HG03571 (cell line): Measurements from ENCODE around the gene GRAMD1B.

Experiments used
- ATAC-seq: cut with Tn5 transposase; IDR thresholded peaks from one replicate; pipeline ENCODE4 v1.9.1; 2021; ENCODE audit not compliant: unreplicated experiment

GRAMD1B gene

DNA sequence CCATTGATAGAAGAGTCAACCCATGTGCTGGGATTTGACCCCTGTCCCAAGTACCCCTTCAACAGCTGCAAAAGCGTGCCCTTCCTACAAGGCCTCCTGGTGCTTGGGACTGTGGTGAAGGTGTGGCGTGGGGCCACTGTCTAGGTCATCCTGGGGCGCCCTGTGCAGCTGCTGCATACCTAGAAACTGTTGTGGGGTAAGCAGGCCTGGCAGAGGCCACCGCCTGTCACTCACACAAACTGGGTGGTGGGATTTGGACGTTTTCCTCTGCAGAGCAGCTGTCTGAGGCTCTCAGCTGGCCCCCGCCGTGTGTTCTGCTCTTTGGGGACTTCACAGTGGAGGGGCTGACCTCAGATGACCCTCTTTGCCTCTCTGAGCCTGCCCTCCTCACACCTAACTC, 154.7 kb downstream of the GRAMD1B start:
- no peak for ATAC-seq

DNA sequence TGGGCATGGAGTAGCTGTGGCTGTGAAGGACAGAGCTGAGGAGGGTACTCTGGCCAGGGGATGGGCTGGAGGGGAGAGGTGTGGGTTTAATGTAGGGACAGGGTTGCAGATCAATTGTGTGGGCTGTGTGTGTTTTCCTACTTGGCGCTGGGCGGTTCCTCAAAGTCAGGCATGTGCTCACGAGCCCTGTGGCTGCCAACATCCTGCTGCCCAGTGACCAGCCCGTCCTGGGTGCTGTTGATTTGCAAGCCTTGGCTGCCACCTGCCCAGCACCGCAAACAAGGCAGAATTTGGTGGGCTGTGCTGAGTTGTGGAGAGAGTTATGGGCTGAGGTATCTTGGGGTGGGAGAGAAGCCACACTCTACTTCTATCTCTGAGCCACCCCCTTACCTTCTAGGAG, 155.1 kb downstream of the GRAMD1B start:
- no peak for ATAC-seq

DNA sequence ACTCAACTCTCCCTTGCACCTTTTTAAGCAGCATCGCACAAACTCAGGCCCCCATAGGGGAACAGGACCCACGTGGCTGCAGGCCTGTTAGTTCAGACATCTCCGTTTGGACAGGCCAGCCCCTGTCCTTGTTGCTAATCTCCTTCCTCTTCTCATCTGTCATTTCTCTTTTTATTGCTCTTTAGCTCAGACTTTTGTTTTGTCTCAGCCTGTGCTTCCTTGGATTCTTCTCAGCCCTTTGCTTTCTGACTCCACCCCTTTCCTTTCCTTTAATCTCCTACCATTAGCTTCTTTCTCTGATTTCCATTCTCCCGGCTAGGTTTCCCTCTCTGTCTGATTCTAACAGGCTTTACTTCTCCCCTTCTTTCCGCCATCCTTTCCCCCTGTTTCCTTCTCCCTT, 155.6 kb downstream of the GRAMD1B start:
- no peak for ATAC-seq

DNA sequence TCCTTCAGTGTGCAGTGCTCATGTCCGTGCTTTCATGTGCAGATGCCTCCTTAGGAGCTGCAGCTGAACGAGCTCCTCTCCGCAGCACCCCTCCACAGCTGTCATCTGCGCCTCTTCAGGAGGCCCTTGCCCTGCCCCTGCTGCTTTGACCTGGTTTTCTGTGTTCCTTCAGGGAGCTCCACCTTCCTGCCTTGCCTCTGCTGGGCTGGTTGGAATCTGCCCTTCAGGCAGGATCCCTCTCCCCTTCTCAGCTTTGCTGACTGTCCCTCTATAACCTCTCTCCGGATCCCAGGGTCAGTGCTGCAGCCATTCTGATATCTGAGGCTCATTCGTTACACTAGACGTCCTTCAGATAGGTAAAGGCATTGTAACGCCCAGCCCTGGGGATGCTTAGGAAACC, 156.5 kb downstream of the GRAMD1B start:
- ATAC-seq = no peak

- ATAC-seq = no peak
Measured at GRCh38 chr11:123587044-123587443, 157.0 kb downstream of the GRAMD1B start.

- ATAC-seq = no peak
Measured at GRCh38 chr11:123587559-123587958, 157.5 kb downstream of the GRAMD1B start.

- no peak for ATAC-seq
Measured at GRCh38 chr11:123588117-123588863, 158.2 kb downstream of the GRAMD1B start.

DNA sequence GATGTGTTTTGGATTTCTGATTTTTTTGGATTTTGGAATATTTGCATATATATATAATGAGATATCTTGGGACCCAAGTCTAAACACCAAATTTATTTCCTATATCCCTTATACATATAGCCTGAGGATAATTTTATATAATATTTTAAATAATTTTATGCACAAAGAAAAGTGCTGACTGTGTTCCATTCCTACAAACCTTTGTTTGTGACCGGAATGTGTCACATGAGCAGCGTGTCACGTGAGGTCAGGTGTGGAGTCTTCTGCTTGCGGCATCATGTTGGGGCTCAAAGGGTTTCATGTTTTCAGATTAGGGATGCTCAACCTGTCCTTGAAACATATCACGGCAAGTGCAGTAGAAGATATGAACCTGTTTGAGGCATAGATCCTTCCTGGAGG, 158.8 kb downstream of the GRAMD1B start:
- ATAC-seq = no peak

- no peak for ATAC-seq
Measured at GRCh38 chr11:123590296-123590912, 160.3 kb downstream of the GRAMD1B start.

DNA sequence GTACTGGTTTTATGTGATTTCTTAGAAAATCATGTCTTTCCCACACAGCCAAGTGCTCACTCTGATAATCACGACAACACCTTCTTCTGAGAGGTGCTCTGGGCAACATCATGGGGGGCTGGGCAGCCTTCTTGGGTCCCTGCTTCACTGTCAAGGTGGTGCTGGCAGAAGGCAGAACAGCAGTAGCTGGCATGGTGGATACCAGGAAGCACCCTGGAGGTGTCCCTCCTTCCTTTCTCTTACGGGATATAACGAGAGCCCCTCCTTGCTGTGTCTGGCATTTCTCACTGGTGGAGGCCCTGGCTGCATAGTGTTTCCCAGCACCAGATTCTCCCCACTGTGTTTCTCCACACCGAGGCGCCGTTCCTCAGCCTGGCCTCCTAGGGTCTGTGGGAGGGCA, 163.5 kb downstream of the GRAMD1B start:
- ATAC-seq = no peak

DNA sequence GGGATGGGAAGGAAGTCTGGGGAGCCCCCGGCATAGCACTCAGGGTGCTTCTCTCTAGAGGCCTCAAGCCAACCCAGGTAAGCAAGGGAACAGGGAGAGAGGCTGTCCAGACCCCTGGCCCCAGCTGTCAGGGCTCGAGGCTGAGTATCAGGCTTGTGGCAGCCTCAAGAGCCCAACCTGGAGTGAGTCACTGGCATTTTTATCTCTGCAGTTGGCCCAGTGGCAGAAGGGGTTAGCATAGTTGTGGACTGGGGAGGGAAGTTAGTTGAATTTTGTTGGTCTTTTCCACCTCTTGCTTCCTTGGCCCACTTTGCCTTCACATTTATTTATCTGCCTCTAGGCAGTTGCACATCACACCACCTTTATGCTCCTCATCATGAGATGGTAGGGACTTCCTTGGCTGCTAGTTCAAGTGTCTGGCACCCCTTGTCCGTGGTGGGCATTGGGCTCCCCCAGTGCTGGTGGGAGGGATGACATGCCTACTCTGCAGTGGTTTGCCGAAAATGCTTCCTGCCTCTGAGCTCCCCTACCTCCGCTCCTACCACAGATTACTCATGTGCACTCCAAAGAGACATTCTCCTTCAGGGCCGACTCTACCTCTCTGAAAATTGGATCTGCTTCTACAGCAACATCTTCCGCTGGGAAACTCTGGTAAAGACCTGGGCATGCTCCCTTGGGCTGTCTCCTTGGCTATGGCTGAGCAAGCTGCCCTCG, 164.3 kb downstream of the GRAMD1B start:
- no peak for ATAC-seq

DNA sequence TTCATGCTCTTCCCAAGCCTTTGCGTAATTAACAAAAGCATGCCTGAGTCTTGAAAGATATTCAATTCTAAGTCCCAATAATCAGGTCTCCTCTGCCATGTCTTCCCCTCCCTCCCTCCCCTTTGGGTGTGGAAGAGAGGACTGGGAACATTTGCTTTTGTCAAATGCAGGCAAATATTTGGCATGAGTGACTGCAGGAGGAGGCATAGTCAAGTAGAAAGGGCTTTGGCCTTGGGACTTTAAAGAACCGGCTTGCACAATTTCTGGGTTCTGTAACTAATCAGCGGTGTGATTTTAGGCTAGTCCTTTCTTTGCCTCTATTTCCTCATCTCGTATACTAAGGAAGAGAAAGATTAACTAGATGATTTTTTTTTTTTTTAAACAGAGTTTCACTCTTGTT, 164.9 kb downstream of the GRAMD1B start:
- no peak for ATAC-seq

GRCh38 chr11:123597859-123598258, 167.8 kb downstream of the GRAMD1B start:
- no peak for ATAC-seq

GRCh38 chr11:123601136-123601535, 171.1 kb downstream of the GRAMD1B start:
- no peak for ATAC-seq

GRCh38 chr11:123601743-123602142, 171.7 kb downstream of the GRAMD1B start:
- no peak for ATAC-seq

GRCh38 chr11:123603666-123604065, 173.6 kb downstream of the GRAMD1B start:
- ATAC-seq = no peak

DNA sequence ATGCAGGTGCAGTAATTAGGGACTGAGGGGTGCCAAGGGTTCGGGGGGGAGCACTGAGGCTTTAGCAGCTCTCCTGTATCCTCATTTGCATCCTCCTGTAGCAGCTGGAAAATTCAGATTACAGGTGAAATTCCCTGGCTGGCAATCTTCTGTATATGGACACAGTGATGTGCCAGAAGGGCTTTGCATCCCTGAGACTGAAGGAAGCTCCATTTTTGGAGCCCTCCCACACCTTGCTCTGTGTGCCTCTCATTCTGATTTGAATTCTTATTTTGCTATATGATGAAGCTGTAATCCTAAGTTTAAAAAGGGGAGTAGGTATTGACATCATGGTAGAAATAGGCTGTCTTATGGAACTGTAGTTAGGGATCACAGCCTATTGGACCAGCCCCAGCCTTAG, 177.7 kb downstream of the GRAMD1B start:
- ATAC-seq = no peak

DNA sequence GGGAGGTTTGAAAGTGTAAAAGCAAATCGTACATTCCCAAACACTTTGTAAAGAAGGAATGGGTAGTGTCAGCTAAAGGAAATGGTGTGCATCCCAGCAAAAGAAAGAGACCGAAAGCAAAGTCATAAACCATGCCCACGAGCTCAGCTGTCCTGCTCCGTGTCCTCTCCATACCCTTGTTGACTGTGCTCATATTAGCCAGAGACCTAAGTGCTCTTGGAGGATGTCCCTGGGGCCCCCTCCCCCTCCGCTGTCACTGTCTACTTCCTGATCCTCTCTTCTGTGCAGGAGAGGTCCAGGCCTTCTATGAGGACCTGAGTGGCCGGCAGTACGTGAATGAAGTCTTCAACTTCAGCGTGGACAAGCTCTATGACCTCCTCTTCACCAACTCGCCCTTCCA, 178.3 kb downstream of the GRAMD1B start:
- ATAC-seq = no peak

DNA sequence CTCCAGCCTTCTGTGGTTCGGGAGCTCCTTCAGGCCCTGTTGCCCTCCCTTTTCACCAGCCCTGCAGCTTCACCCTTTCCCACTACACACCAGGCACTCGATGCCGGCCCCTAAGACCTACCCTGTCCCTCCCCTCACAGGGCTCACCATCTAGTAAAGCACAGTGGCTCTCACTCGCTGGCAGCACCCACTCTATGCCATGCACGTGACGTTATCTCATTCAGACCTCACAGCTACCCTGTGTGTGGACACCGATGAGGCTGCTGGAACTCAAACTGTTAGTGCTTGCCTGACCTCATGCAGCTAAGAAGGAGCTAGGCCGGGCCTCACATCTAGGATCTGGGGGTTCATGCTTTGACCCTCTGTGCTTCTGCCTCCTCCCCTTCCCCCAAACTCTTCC, 178.9 kb downstream of the GRAMD1B start:
- no peak for ATAC-seq

- ATAC-seq = no peak
Measured at GRCh38 chr11:123611698-123612097, 181.6 kb downstream of the GRAMD1B start.

- no peak for ATAC-seq
Measured at GRCh38 chr11:123616505-123617198, 186.6 kb downstream of the GRAMD1B start.

DNA sequence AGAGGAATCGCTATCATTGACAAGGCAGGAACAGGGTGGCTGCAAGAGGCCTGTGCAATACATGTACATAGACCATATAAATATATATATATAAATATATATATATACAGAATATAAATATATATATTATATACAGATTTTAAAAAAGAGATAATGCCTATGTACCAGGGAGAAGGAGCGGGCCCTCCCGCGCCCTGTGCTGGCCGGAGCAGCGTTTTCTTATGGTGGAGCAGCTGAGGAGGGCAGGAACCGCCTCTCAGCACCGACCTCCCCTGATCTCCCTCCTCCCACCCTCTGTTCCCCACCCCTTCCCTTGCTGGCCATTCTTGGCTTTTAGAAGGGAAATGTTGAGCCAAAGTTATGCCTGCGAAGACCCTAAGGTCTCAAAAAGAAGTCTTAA, 192.5 kb downstream of the GRAMD1B start:
- ATAC-seq = no peak
